T-helper 1 cell treated with Interleukin-12 subunit alpha and Interleukin-12 subunit beta and Interleukin-4 antibody, amounts not matched to agents 30 μg/mL and 1 μg/mL, for 36 hours (primary cell): ENCODE measurements around the gene PLSCR1.
A peak's percentile ranks its signal among the peaks of the same experiment; 100 is the strongest.
"Not testable (repeated sequence)": the region's sequence is repeated elsewhere in the genome, so short reads cannot be mapped to it uniquely, and the experiment has no call there.

Source experiments
- H3K27ac Mint-ChIP-seq: one replicate; pipeline ENCODE4 v1.8.0; 2021; ENCODE audit warnings: mild to moderate bottlenecking, mixed read lengths
- H3K27me3 Mint-ChIP-seq: one replicate; pipeline ENCODE4 v1.8.0; 2021; ENCODE audit warnings: low read depth, mixed read lengths
- H3K36me3 Mint-ChIP-seq: one replicate; pipeline ENCODE4 v1.8.0; 2021; ENCODE audit warnings: low read depth, mixed read lengths
- H3K4me1 Mint-ChIP-seq: one replicate; pipeline ENCODE4 v1.8.0; 2021; ENCODE audit warnings: low read depth, mixed read lengths
- H3K4me3 Mint-ChIP-seq: one replicate; pipeline ENCODE4 v1.8.0; 2021; ENCODE audit warnings: mild to moderate bottlenecking, moderate library complexity, mixed read lengths
- H3K9me3 Mint-ChIP-seq: one replicate; pipeline ENCODE4 v1.8.0; 2021; ENCODE audit warnings: mixed read lengths

The PLSCR1 gene

GRCh38 chr3:146540978-146541377 is 3.4 kb downstream of the PLSCR1 start:
- no peaks in the 10 kb centered on the region for H3K27me3 Mint-ChIP-seq

DNA sequence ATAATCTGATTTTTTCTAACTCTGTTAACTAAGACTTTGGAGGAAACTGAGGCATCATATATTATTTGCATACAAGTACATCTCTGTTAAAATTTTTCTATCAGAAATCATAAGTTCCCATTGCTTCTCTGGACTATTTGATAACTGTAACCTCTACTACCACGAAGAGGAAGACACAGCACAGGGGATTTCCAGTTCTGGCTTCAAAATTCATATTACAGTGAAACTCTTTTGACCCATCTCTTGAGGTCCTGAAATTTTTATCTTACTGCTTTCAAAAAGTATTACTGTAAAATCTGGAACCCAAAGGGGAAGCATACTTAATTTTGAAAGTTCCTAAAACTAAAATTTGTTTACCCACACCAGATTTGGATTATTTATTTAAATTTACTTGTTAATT is 4.2 kb downstream of the PLSCR1 start:
- Mint-ChIP-seq H3K27me3 (no peaks in the 10 kb centered on the region), H3K4me3 (peak overlapping the region; percentile 97), H3K4me1 (peaks cover 53% of the 10 kb centered on the region)

More at GRCh38 chr3:146540978-146541377, 3.4 kb downstream of the PLSCR1 start:
- Mint-ChIP-seq H3K9me3 (no peaks in the 10 kb centered on the region), H3K27ac (peak overlapping the region; percentile 49), H3K36me3 (peaks cover 40% of the 10 kb centered on the region), H3K4me1 (peaks cover 59% of the 10 kb centered on the region), H3K4me3 (peak overlapping the region; percentile 97)

GRCh38 chr3:146539315-146539714 is 5.1 kb downstream of the PLSCR1 start:
- peaks cover 54% of the 10 kb centered on the region for H3K4me1 Mint-ChIP-seq
- H3K36me3 Mint-ChIP-seq = peaks cover 45% of the 10 kb centered on the region
- peak overlapping the region; percentile 97 for H3K4me3 Mint-ChIP-seq

More for the DNA sequence above, 4.2 kb downstream of the PLSCR1 start:
- H3K9me3 Mint-ChIP-seq = no peaks in the 10 kb centered on the region
- H3K36me3 Mint-ChIP-seq = peaks cover 40% of the 10 kb centered on the region
- peak overlapping the region; percentile 49 for H3K27ac Mint-ChIP-seq

GRCh38 chr3:146537603-146538002 is 6.8 kb downstream of the PLSCR1 start:
- no peaks in the 10 kb centered on the region for H3K9me3 Mint-ChIP-seq
- no peak overlapping the region for H3K4me3 Mint-ChIP-seq
- peaks cover 60% of the 10 kb centered on the region for H3K4me1 Mint-ChIP-seq
- no peak overlapping the region for H3K27ac Mint-ChIP-seq
- H3K27me3 Mint-ChIP-seq = no peaks in the 10 kb centered on the region
- H3K36me3 Mint-ChIP-seq = peaks cover 44% of the 10 kb centered on the region

More at GRCh38 chr3:146539315-146539714, 5.1 kb downstream of the PLSCR1 start:
- H3K27ac Mint-ChIP-seq = no peak overlapping the region
- H3K9me3 Mint-ChIP-seq = no peaks in the 10 kb centered on the region
- no peaks in the 10 kb centered on the region for H3K27me3 Mint-ChIP-seq

GRCh38 chr3:146536681-146537080 is 7.7 kb downstream of the PLSCR1 start:
- Mint-ChIP-seq H3K4me1 (peaks cover 56% of the 10 kb centered on the region), H3K36me3 (peaks cover 43% of the 10 kb centered on the region), H3K4me3 (no peak overlapping the region), H3K27me3 (no peaks in the 10 kb centered on the region), H3K9me3 (no peaks in the 10 kb centered on the region), H3K27ac (no peak overlapping the region)

DNA sequence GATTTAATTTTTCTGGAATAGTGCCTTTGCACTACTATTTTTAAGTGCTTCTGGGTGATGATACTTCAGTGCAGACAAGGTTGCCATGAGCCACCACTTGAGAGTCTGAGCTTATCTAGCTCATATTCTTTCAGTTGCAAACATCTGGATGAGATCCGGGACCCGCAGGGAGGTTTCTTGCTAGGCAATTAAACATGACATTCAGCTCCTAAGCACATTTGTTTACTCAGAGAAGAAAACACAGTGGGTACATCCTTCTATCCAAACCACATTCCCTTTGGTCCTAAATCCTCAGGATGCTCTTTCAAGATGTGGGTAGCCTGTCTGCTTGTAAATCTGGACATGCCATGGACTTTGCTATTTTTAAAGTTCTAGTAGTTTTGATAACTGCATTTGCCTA is 12.0 kb downstream of the PLSCR1 start:
- Mint-ChIP-seq H3K4me1 (peaks cover 41% of the 10 kb centered on the region), H3K36me3 (peaks cover 46% of the 10 kb centered on the region), H3K27me3 (no peaks in the 10 kb centered on the region), H3K4me3 (no peak overlapping the region), H3K9me3 (no peaks in the 10 kb centered on the region), H3K27ac (no peak overlapping the region)

GRCh38 chr3:146530609-146531008 is 13.8 kb downstream of the PLSCR1 start:
- Mint-ChIP-seq H3K27ac (no peak overlapping the region), H3K4me1 (peaks cover 29% of the 10 kb centered on the region), H3K36me3 (peaks cover 44% of the 10 kb centered on the region), H3K4me3 (no peak overlapping the region), H3K9me3 (no peaks in the 10 kb centered on the region), H3K27me3 (no peaks in the 10 kb centered on the region)

- H3K36me3 Mint-ChIP-seq = peaks cover 38% of the 10 kb centered on the region
- peaks cover 21% of the 10 kb centered on the region for H3K4me1 Mint-ChIP-seq
- H3K4me3 Mint-ChIP-seq = no peak overlapping the region
- peak overlapping the region; percentile 1 for H3K27ac Mint-ChIP-seq
- no peaks in the 10 kb centered on the region for H3K9me3 Mint-ChIP-seq
- H3K27me3 Mint-ChIP-seq = no peaks in the 10 kb centered on the region
These were observed 15.4 kb downstream of the PLSCR1 start for GRCh38 chr3:146529021-146529420.

GRCh38 chr3:146524961-146525360 is 19.4 kb downstream of the PLSCR1 start:
- Mint-ChIP-seq H3K4me3 (no peak overlapping the region), H3K27me3 (no peaks in the 10 kb centered on the region), H3K27ac (no peak overlapping the region), H3K36me3 (peaks cover 40% of the 10 kb centered on the region), H3K4me1 (peaks cover 4% of the 10 kb centered on the region), H3K9me3 (no peaks in the 10 kb centered on the region)

- peaks cover 45% of the 10 kb centered on the region for H3K36me3 Mint-ChIP-seq
- no peaks in the 10 kb centered on the region for H3K9me3 Mint-ChIP-seq
- H3K27me3 Mint-ChIP-seq = no peaks in the 10 kb centered on the region
- no peak overlapping the region for H3K27ac Mint-ChIP-seq
- H3K4me3 Mint-ChIP-seq = no peak overlapping the region
- peaks cover 8% of the 10 kb centered on the region for H3K4me1 Mint-ChIP-seq
These were observed 20.9 kb downstream of the PLSCR1 start for GRCh38 chr3:146523531-146523930.

GRCh38 chr3:146522174-146523158 is 21.9 kb downstream of the PLSCR1 start:
- not testable (repeated sequence) for H3K4me3 Mint-ChIP-seq, H3K27me3 Mint-ChIP-seq, H3K27ac Mint-ChIP-seq, H3K4me1 Mint-ChIP-seq, H3K9me3 Mint-ChIP-seq
- H3K36me3 Mint-ChIP-seq = peaks cover 51% of the 10 kb centered on the region

DNA sequence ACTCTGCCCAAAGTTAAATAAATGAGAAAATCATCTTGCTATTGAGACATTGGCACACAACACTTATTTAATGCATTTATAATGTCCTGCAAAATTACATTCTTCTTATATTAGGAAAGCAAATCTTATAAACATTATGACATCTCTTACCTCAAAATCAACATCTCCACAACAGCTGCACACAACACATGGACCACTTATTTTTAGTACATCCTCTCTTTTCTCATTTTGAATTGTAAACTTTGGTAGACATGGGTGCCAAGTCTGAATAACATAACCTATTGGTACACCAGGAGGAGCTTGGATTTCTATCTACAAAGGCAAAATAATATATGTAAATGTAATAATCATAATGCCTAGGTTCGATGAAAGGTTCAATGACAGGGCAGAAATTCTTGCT is 23.0 kb downstream of the PLSCR1 start:
- H3K4me1 Mint-ChIP-seq = peaks cover 12% of the 10 kb centered on the region
- H3K36me3 Mint-ChIP-seq = peaks cover 51% of the 10 kb centered on the region
- H3K9me3 Mint-ChIP-seq = no peaks in the 10 kb centered on the region
- H3K4me3 Mint-ChIP-seq = no peak overlapping the region
- H3K27ac Mint-ChIP-seq = no peak overlapping the region
- H3K27me3 Mint-ChIP-seq = no peaks in the 10 kb centered on the region

GRCh38 chr3:146519810-146520209 is 24.6 kb downstream of the PLSCR1 start:
- H3K4me1 Mint-ChIP-seq = peaks cover 15% of the 10 kb centered on the region
- peaks cover 53% of the 10 kb centered on the region for H3K36me3 Mint-ChIP-seq
- H3K9me3 Mint-ChIP-seq = no peaks in the 10 kb centered on the region
- no peaks in the 10 kb centered on the region for H3K27me3 Mint-ChIP-seq
- no peak overlapping the region for H3K4me3 Mint-ChIP-seq
- no peak overlapping the region for H3K27ac Mint-ChIP-seq

DNA sequence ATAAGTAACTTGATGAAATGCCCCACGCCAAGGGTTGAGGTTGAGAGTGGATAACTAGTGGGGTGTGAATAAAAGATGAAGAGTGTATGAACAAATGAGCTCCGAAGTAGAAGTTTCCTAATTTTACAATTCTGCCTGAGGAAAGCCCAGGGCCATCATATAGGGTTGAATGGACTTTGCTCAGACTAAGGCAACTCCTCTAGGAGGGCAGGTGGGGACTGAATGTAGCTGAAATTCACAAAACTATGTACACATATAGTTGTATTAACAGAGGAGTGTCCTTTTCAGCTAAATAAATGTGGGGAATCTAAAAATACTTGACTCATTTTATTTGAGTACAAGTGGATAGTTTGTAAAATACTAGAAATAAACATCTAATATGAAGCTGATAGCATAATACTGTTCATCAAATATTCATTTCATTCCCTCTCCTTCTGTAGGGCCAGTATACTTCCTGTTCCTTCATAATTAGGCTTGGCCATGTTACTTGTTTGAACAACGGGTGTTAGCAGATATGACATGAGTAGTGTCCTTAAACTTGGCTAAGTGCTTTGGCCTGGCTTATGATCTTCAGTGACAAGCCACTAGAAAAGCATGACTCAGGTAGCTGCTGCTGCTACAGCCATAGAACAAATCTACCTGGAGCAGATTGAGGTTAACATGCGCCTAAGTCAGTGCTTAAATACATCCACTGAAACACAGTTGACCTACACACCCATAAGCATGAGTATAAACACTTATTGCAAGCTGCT is 26.5 kb downstream of the PLSCR1 start:
- H3K27ac Mint-ChIP-seq = no peak overlapping the region
- H3K27me3 Mint-ChIP-seq = no peaks in the 10 kb centered on the region
- H3K4me3 Mint-ChIP-seq = no peak overlapping the region
- peaks cover 65% of the 10 kb centered on the region for H3K36me3 Mint-ChIP-seq
- peaks cover 33% of the 10 kb centered on the region for H3K4me1 Mint-ChIP-seq
- H3K9me3 Mint-ChIP-seq = no peaks in the 10 kb centered on the region
